Measurements from ENCODE around the gene DIRAS1.

The DIRAS1 gene

GRCh38 chr19:2765376-2765775, 44.2 kb upstream of the DIRAS1 start:
- DNase-seq (ENCODE audit: low read depth), result no peak
- no peak overlapping the region for H3K4me3 ChIP-seq (ENCODE audit: low read depth, low read length)
- TF ChIP-seq CTCF (IDR thresholded peaks at IDR 0.05; ENCODE audit: low read depth, low read length, missing control alignments), result no peak

GRCh38 chr19:2764945-2765344, 43.8 kb upstream of the DIRAS1 start:
- no peak for TF ChIP-seq CTCF (IDR thresholded peaks at IDR 0.05; ENCODE audit: low read depth, low read length, missing control alignments)
- H3K4me3 ChIP-seq (ENCODE audit: low read depth, low read length), result no peak overlapping the region
- DNase-seq (ENCODE audit: low read depth), result no peak

GRCh38 chr19:2763687-2764086, 42.5 kb upstream of the DIRAS1 start:
- DNase-seq (ENCODE audit: low read depth), result no peak
- TF ChIP-seq CTCF (IDR thresholded peaks at IDR 0.05; ENCODE audit: low read depth, low read length, missing control alignments), result no peak
- H3K4me3 ChIP-seq (ENCODE audit: low read depth, low read length), result no peak overlapping the region

GRCh38 chr19:2762783-2763496, 41.8 kb upstream of the DIRAS1 start:
- DNase-seq (ENCODE audit: low read depth), result no peak
- no peak overlapping the region for H3K4me3 ChIP-seq (ENCODE audit: low read depth, low read length)
- TF ChIP-seq CTCF (IDR thresholded peaks at IDR 0.05; ENCODE audit: low read depth, low read length, missing control alignments), result no peak

GRCh38 chr19:2761876-2762782, 41.0 kb upstream of the DIRAS1 start:
- DNase-seq (ENCODE audit: low read depth), result no peak
- no peak for TF ChIP-seq CTCF (IDR thresholded peaks at IDR 0.05; ENCODE audit: low read depth, low read length, missing control alignments)
- H3K4me3 ChIP-seq (ENCODE audit: low read depth, low read length), result no peak overlapping the region

GRCh38 chr19:2761309-2761677, 40.1 kb upstream of the DIRAS1 start:
- DNase-seq (ENCODE audit: low read depth), result no peak
- TF ChIP-seq CTCF (IDR thresholded peaks at IDR 0.05; ENCODE audit: low read depth, low read length, missing control alignments), result no peak
- no peak overlapping the region for H3K4me3 ChIP-seq (ENCODE audit: low read depth, low read length)
